Osteoblast (primary cell): Measurements from ENCODE around the gene CCNF. TPM values are rescaled to one million over a fixed set of nuclear protein-coding genes. Genes with fewer than 3 reads are reported as not detected.
"Not testable (repeated sequence)": the region's sequence is repeated elsewhere in the genome, so short reads cannot be mapped to it uniquely, and the experiment has no call there.

ENCODE experiments used
- DNase-seq: peaks from one replicate; pipeline ENCODE4 v3.0.0; 2011; ENCODE audit warnings: low spot score, mixed read lengths; ENCODE audit not compliant: insufficient read length; ENCODE audit errors: missing footprints
- H2AFZ ChIP-seq: 2 replicates; pipeline ENCODE4 v1.6.0; 2011; ENCODE audit warnings: mild to moderate bottlenecking, low read length
- H3K27ac ChIP-seq: 2 replicates; pipeline ENCODE4 v1.5.1; 2011; ENCODE audit warnings: mild to moderate bottlenecking, low read depth, low read length, moderate library complexity
- H3K27me3 ChIP-seq: 2 replicates; pipeline ENCODE4 v1.6.0; 2012; ENCODE audit warnings: mild to moderate bottlenecking, control low read depth, inconsistent platforms, low read length, moderate library complexity; ENCODE audit not compliant: insufficient read depth
- H3K36me3 ChIP-seq: 2 replicates; pipeline ENCODE4 v1.5.1; 2011; ENCODE audit warnings: mild to moderate bottlenecking, low read length, control low read depth, moderate library complexity; ENCODE audit not compliant: insufficient read depth
- H3K4me1 ChIP-seq: 2 replicates; pipeline ENCODE4 v1.5.1; 2011; ENCODE audit warnings: mild to moderate bottlenecking, low read length, control low read depth, moderate library complexity; ENCODE audit not compliant: insufficient read depth
- H3K4me2 ChIP-seq: 2 replicates; pipeline ENCODE4 v1.6.0; 2011; ENCODE audit warnings: mild to moderate bottlenecking, low read length; ENCODE audit not compliant: insufficient read depth
- H3K4me3 ChIP-seq: fragments of 200-600 bp; sonication (generic); 3 replicates; pipeline ENCODE4 v1.5.1; 2012; ENCODE audit warnings: mild to moderate bottlenecking, low read length, inconsistent platforms; ENCODE audit not compliant: insufficient read depth
- H3K79me2 ChIP-seq: 2 replicates; pipeline ENCODE4 v1.6.0; 2012; ENCODE audit warnings: mild to moderate bottlenecking, low read length, control low read depth, inconsistent platforms; ENCODE audit not compliant: insufficient read depth
- H3K9me3 ChIP-seq: 2 replicates; pipeline ENCODE4 v1.5.1; 2011; ENCODE audit warnings: low read depth, low read length, control low read depth
- H4K20me1 ChIP-seq: 2 replicates; pipeline ENCODE4 v1.6.0; 2012; ENCODE audit warnings: mild to moderate bottlenecking, low read length, control low read depth; ENCODE audit not compliant: insufficient read depth
- CTCF ChIP-seq: IDR thresholded peaks from 2 replicates; pipeline ENCODE4 v1.5.1; 2011; ENCODE audit warnings: mild to moderate bottlenecking, low read depth, low read length, moderate library complexity; ENCODE audit errors: extremely low read depth
- total RNA-seq: library from RNA; depleted of rRNA; stranded (reverse); fragments of >200 nt; gene quantifications from 2 replicates; pipeline ENCODE4 v1.2.3, GENCODE V29; 2012

The CCNF gene
- total RNA-seq, 1 donor = 6.9 TPM

- H3K27me3 ChIP-seq = no peaks in the 10 kb centered on the region
- H3K4me2 ChIP-seq = peak overlapping the region; percentile 89
- peaks cover 10% of the 10 kb centered on the region for H3K4me1 ChIP-seq
- peak overlapping the region; percentile 75 for H3K27ac ChIP-seq
- peaks cover 6% of the 10 kb centered on the region for H4K20me1 ChIP-seq
- H3K79me2 ChIP-seq = peaks cover 38% of the 10 kb centered on the region
- H3K4me3 ChIP-seq = peak overlapping the region; percentile 87
- H3K36me3 ChIP-seq = peaks cover 18% of the 10 kb centered on the region
- no peak for TF ChIP-seq CTCF
- H3K9me3 ChIP-seq = no peaks in the 10 kb centered on the region
- no peak for DNase-seq
- peak overlapping the region; percentile 93 for H2AFZ ChIP-seq
Observed at GRCh38 chr16:2428784-2429033, 538 bp upstream of the CCNF start.

GRCh38 chr16:2429771-2430663 lies 770 bp downstream of the CCNF start:
- peak; percentile 14 for TF ChIP-seq CTCF
- Histone ChIP-seq H3K79me2 (peaks cover 41% of the 10 kb centered on the region), H3K36me3 (peaks cover 23% of the 10 kb centered on the region)

GRCh38 chr16:2432286-2432685 lies 3.0 kb downstream of the CCNF start:
- Histone ChIP-seq H3K4me1 (peaks cover 10% of the 10 kb centered on the region), H3K9me3 (no peaks in the 10 kb centered on the region), H3K27ac (no peak overlapping the region), H3K79me2 (peaks cover 41% of the 10 kb centered on the region), H3K4me2 (no peak overlapping the region), H4K20me1 (peaks cover 6% of the 10 kb centered on the region), H3K36me3 (peaks cover 34% of the 10 kb centered on the region), H3K4me3 (no peak overlapping the region), H3K27me3 (no peaks in the 10 kb centered on the region), H2AFZ (no peak overlapping the region)
- peak; percentile 19 for DNase-seq
- TF ChIP-seq CTCF = no peak

More at GRCh38 chr16:2429771-2430663, 770 bp downstream of the CCNF start:
- H4K20me1 ChIP-seq = peaks cover 6% of the 10 kb centered on the region
- peak overlapping the region; percentile 52 for H2AFZ ChIP-seq
- H3K27ac ChIP-seq = no peak overlapping the region
- H3K27me3 ChIP-seq = no peaks in the 10 kb centered on the region
- H3K4me1 ChIP-seq = peaks cover 10% of the 10 kb centered on the region
- H3K9me3 ChIP-seq = no peaks in the 10 kb centered on the region
- H3K4me3 ChIP-seq = peak overlapping the region; percentile 87
- peak overlapping the region; percentile 86 for H3K4me2 ChIP-seq
- DNase-seq = peak; percentile 94

- no peaks in the 10 kb centered on the region for H3K9me3 ChIP-seq
- H3K79me2 ChIP-seq = peaks cover 41% of the 10 kb centered on the region
- TF ChIP-seq CTCF = no peak
- no peak overlapping the region for H3K27ac ChIP-seq
- no peak overlapping the region for H3K4me3 ChIP-seq
- no peak for DNase-seq
- peaks cover 6% of the 10 kb centered on the region for H4K20me1 ChIP-seq
- peaks cover 10% of the 10 kb centered on the region for H3K4me1 ChIP-seq
- H3K4me2 ChIP-seq = no peak overlapping the region
- H2AFZ ChIP-seq = no peak overlapping the region
- no peaks in the 10 kb centered on the region for H3K27me3 ChIP-seq
- H3K36me3 ChIP-seq = peaks cover 40% of the 10 kb centered on the region
Observed at GRCh38 chr16:2432801-2433505, 3.7 kb downstream of the CCNF start.

GRCh38 chr16:2435236-2435635 lies 6.0 kb downstream of the CCNF start:
- not testable (repeated sequence) for DNase-seq, H3K9me3 ChIP-seq, H2AFZ ChIP-seq, H3K4me1 ChIP-seq, H3K27ac ChIP-seq, H4K20me1 ChIP-seq, H3K27me3 ChIP-seq, H3K4me2 ChIP-seq, H3K4me3 ChIP-seq
- peaks cover 33% of the 10 kb centered on the region for H3K79me2 ChIP-seq
- H3K36me3 ChIP-seq = peaks cover 55% of the 10 kb centered on the region
